Osteoblast (primary cell): ENCODE measurements around the gene COX6B2. TPM values are rescaled to one million over a fixed set of nuclear protein-coding genes. Genes with fewer than 3 reads are reported as not detected.

ENCODE experiments used
- DNase-seq: peaks from one replicate; pipeline ENCODE4 v3.0.0; 2011; ENCODE audit warnings: low spot score, mixed read lengths; ENCODE audit not compliant: insufficient read length; ENCODE audit errors: missing footprints
- H2AFZ ChIP-seq: 2 replicates; pipeline ENCODE4 v1.6.0; 2011; ENCODE audit warnings: mild to moderate bottlenecking, low read length
- H3K27ac ChIP-seq: 2 replicates; pipeline ENCODE4 v1.5.1; 2011; ENCODE audit warnings: mild to moderate bottlenecking, low read depth, low read length, moderate library complexity
- H3K27me3 ChIP-seq: 2 replicates; pipeline ENCODE4 v1.6.0; 2012; ENCODE audit warnings: mild to moderate bottlenecking, control low read depth, inconsistent platforms, low read length, moderate library complexity; ENCODE audit not compliant: insufficient read depth
- H3K36me3 ChIP-seq: 2 replicates; pipeline ENCODE4 v1.5.1; 2011; ENCODE audit warnings: mild to moderate bottlenecking, low read length, control low read depth, moderate library complexity; ENCODE audit not compliant: insufficient read depth
- H3K4me1 ChIP-seq: 2 replicates; pipeline ENCODE4 v1.5.1; 2011; ENCODE audit warnings: mild to moderate bottlenecking, low read length, control low read depth, moderate library complexity; ENCODE audit not compliant: insufficient read depth
- H3K4me2 ChIP-seq: 2 replicates; pipeline ENCODE4 v1.6.0; 2011; ENCODE audit warnings: mild to moderate bottlenecking, low read length; ENCODE audit not compliant: insufficient read depth
- H3K4me3 ChIP-seq: fragments of 200-600 bp; sonication (generic); 3 replicates; pipeline ENCODE4 v1.5.1; 2012; ENCODE audit warnings: mild to moderate bottlenecking, low read length, inconsistent platforms; ENCODE audit not compliant: insufficient read depth
- H3K79me2 ChIP-seq: 2 replicates; pipeline ENCODE4 v1.6.0; 2012; ENCODE audit warnings: mild to moderate bottlenecking, low read length, control low read depth, inconsistent platforms; ENCODE audit not compliant: insufficient read depth
- H3K9me3 ChIP-seq: 2 replicates; pipeline ENCODE4 v1.5.1; 2011; ENCODE audit warnings: low read depth, low read length, control low read depth
- H4K20me1 ChIP-seq: 2 replicates; pipeline ENCODE4 v1.6.0; 2012; ENCODE audit warnings: mild to moderate bottlenecking, low read length, control low read depth; ENCODE audit not compliant: insufficient read depth
- CTCF ChIP-seq: IDR thresholded peaks from 2 replicates; pipeline ENCODE4 v1.5.1; 2011; ENCODE audit warnings: mild to moderate bottlenecking, low read depth, low read length, moderate library complexity; ENCODE audit errors: extremely low read depth
- total RNA-seq: library from RNA; depleted of rRNA; stranded (reverse); fragments of >200 nt; gene quantifications from 2 replicates; pipeline ENCODE4 v1.2.3, GENCODE V29; 2012

Gene COX6B2
- total RNA-seq, 1 donor, result not detected

DNA sequence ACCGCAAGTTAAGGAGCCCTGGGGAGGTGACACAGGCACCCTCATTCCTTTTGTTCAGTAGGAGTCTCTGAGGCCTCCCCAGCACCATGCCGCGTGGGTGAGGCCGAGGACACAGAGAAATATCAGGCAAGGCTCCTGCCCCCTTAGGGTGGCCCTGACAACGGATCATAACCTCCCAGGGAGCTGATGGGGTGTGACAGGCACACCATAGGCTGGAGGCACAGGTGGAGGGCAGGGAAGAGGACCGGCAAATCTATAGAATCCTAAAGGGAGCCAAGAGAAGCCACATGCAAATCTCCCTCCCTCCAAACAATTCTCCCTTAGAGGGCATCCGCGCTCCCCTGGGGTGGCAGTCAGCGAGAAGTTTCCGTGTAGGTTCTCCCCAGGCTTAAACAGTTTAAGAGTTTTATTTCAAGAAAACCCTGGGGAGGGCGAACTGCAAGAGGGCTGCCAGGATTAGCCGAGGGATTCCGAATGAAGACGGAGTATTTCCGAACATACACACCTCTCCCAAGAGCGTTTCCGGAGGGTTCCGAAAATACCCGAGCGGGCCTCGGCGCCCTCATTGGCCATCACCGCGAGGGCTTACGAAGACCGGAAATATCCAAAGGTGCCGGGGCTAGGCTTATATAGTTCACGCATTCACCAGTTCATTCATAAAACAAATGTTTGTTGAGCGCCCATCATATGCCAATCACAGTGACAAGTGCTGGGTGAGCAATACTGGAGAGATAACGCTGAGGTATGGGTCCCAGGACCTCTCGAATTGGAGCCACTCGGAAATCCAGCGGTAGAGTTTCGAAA lies 30.6 kb upstream of the COX6B2 start:
- H2AFZ ChIP-seq, result peak overlapping the region; percentile 92
- H3K9me3 ChIP-seq, result no peaks in the 10 kb centered on the region
- H3K36me3 ChIP-seq, result peaks cover 35% of the 10 kb centered on the region
- H3K4me1 ChIP-seq, result peaks cover 35% of the 10 kb centered on the region
- H3K27me3 ChIP-seq, result no peaks in the 10 kb centered on the region
- H3K4me3 ChIP-seq, result peak overlapping the region; percentile 95
- DNase-seq, result peak; percentile 100
- peak overlapping the region; percentile 88 for H3K27ac ChIP-seq
- peaks cover 44% of the 10 kb centered on the region for H3K79me2 ChIP-seq
- TF ChIP-seq CTCF, result no peak
- H4K20me1 ChIP-seq, result peaks cover 43% of the 10 kb centered on the region
- peak overlapping the region; percentile 97 for H3K4me2 ChIP-seq

GRCh38 chr19:55384131-55384919 lies 29.8 kb upstream of the COX6B2 start, which contains the start of gene TMEM238:
Gene TMEM238, minus strand, starts transcription at chr19:55384292. Its CDS starts 33 bp downstream, at chr19:55384259.
- Histone ChIP-seq H3K27ac (peak within 1 kb of the TSS; percentile 88), H3K27me3 (no peaks in the 10 kb centered on the region), H3K9me3 (no peaks in the 10 kb centered on the region), H2AFZ (peak within 1 kb of the TSS; percentile 78), H3K79me2 (peaks cover 36% of the 10 kb centered on the region), H3K4me3 (peak within 1 kb of the TSS; percentile 95), H3K4me1 (peaks cover 35% of the 10 kb centered on the region), H3K4me2 (peak within 1 kb of the TSS; percentile 97), H3K36me3 (peaks cover 27% of the 10 kb centered on the region), H4K20me1 (peaks cover 35% of the 10 kb centered on the region)
- no peak for TF ChIP-seq CTCF
- DNase-seq, result peak; percentile 68

DNA sequence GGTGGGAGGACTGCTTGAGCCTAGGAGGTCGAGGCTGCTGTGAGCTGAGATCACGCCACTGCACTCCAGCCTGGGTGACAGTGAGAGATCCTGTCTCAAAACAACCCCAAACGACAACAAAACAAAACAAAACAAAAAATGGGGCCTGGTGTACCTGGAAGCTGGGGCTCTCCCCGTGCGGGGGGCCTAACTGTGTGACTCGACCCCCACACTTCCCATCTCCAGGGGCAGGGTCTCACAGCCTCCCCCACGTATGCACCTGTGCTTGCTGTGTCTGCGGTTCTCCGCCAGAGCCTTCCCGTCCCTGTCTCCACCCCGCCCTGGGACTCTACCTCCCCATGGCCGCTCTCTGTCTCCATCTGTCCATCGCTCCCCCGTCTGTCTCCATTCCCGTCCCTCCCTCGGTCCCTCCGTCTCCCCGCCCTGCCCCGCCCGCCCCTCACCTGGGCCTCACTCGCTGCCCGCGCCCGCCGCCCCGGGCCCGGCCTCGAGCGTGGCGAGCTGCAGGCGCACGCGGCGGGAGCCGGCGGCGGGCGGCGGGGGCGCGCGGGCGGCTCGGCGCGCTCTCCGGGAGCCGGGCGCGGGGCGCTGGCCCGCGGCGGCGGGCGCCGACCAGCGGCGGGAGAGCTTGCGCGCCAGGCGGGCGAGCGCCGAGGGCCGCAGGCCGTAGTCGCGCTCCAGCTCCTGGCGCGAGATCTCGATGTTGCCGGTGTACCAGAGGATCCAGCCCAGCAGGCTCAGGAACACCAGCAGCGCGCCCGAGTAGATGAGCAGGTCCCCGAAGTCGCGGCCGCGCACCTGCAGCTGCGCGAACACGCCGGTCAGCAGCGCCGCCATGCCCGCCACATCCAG lies 29.0 kb upstream of the COX6B2 start:
- peak; percentile 98 for DNase-seq
- Histone ChIP-seq H3K9me3 (no peaks in the 10 kb centered on the region), H3K36me3 (peaks cover 19% of the 10 kb centered on the region), H3K79me2 (peaks cover 28% of the 10 kb centered on the region), H3K4me3 (peak overlapping the region; percentile 65), H3K4me2 (peak overlapping the region; percentile 97), H3K27me3 (no peaks in the 10 kb centered on the region), H3K4me1 (peaks cover 33% of the 10 kb centered on the region), H4K20me1 (peaks cover 27% of the 10 kb centered on the region), H2AFZ (peak overlapping the region; percentile 78), H3K27ac (no peak overlapping the region)
- no peak for TF ChIP-seq CTCF
